ENCODE results near the gene SRBD1. TPM values are rescaled to one million over a fixed set of nuclear protein-coding genes. Genes with fewer than 3 reads are reported as not detected.

The SRBD1 gene
- total RNA-seq, 1 experiment from 2014 or later = 20.6 TPM

DNA sequence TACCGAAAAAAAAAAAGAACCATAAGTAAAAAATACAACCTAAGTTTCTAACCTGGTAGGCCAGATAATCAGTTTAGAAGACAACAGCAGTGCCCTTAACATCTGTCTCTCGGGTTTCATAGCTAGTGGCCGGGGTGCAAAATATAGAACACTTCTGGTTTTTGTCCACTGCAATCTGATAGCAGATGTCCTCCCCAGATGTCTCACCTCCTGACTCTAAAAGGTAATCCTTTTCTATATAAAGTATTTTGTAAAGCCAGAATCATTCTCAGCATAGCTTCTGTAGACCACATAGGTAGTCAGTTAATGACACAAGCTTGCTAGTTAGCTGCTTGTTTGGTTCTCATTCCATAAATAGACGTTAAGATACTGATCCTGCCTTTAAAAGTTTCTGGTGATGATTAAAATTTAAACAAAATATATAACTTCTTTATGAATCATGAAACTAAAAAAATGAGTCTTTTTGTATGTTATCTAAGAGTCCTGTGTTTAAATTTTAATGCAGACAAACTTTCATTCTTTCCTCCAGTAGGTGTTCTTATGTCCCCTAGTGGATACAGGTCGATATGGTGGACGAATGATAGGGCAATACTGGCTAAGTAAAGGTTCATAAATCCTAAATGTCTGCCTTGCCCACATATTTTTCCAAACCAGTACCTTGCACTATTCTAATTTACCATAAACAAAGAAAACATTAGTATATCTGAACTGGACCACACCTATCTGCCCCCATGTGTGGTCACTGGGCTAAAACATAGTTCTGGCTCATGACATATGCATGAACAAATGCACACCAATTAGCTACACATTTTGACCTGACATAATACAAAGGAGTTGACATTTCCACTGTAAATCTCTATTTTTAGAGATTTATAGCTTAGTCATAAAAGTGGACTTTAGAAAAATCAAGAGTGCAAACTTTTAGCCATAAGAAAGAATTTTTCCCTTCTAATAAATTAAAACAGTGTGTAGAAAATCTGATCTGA, 171.0 kb downstream of the SRBD1 start:
- no TSS peak for BruUV-seq (replicated peaks)
- H4K20me1 ChIP-seq (ENCODE audit: insufficient read depth) = 0 out of 2 replicates have a peak, but pooled peaks cover 8% of the 10 kb centered on the region
- H3K4me2 ChIP-seq (ENCODE audit: low read length) = no peak overlapping the region
- no peaks in the 10 kb centered on the region for H3K9me3 ChIP-seq (ENCODE audit: control insufficient read depth in 1 of 2, insufficient read depth in 1 of 2, low read depth in 1 of 2, low read length in 2 of 2)
- no peak overlapping the region for H3K4me3 ChIP-seq (replicated peaks in 1 of 2; ENCODE audit: low read depth in 1 of 2, low read length in 2 of 2)
- ChIA-PET CTCF (interaction anchor here (1.5 to 1.7 kb wide), 2 partner anchors 12 to 458 kb away, joined by 4 to 5 read pairs; no protein-coding TSS in a partner anchor), POLR2A (no interaction called here), RAD21 (ENCODE audit: low non-redundant PET in 1 of 2, low total read pairs in 2 of 2, uncharacterized antibody in 2 of 2, unreplicated experiment in 2 of 2) (no interaction called here)
- intact Hi-C loops (cut with micrococcal nuclease) = no loop called here
- no peak overlapping the region for H3K9ac ChIP-seq (ENCODE audit: low read length)
- H2AFZ ChIP-seq (ENCODE audit: low read depth, low read length, poor library complexity, severe bottlenecking) = no peak overlapping the region
- H3K27ac ChIP-seq (ENCODE audit: low read depth, low read length) = no peak overlapping the region
- no peaks in the 10 kb centered on the region for H3K9me2 ChIP-seq (ENCODE audit: insufficient read depth)
- no peaks in the 10 kb centered on the region for H3K4me1 ChIP-seq (ENCODE audit: control insufficient read depth in 1 of 2, insufficient read depth in 2 of 2, low read length in 2 of 2)
- DNase-seq (ENCODE audit: low read depth, low spot score) (no peak), ATAC-seq (no peak)
- TF ChIP-seq ELF1 (IDR thresholded peaks at IDR 0.05; ENCODE audit: borderline replicate concordance, low read depth) (no peak), RAD21 (IDR thresholded peaks at IDR 0.05; ENCODE audit: low read depth) (peak; percentile 43; the same call in 1 of the 2 replicates), FOSL1 (IDR thresholded peaks at IDR 0.05; ENCODE audit: low read depth) (no peak), ZNF274 (IDR thresholded peaks at IDR 0.05; ENCODE audit: low read depth, low read length) (no peak)
- TF ChIP-seq, protein P1, sequence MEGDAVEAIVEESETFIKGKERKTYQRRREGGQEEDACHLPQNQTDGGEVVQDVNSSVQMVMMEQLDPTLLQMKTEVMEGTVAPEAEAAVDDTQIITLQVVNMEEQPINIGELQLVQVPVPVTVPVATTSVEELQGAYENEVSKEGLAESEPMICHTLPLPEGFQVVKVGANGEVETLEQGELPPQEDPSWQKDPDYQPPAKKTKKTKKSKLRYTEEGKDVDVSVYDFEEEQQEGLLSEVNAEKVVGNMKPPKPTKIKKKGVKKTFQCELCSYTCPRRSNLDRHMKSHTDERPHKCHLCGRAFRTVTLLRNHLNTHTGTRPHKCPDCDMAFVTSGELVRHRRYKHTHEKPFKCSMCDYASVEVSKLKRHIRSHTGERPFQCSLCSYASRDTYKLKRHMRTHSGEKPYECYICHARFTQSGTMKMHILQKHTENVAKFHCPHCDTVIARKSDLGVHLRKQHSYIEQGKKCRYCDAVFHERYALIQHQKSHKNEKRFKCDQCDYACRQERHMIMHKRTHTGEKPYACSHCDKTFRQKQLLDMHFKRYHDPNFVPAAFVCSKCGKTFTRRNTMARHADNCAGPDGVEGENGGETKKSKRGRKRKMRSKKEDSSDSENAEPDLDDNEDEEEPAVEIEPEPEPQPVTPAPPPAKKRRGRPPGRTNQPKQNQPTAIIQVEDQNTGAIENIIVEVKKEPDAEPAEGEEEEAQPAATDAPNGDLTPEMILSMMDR (IDR thresholded peaks at IDR 0.05 in 2 of 3, conservative IDR thresholded peaks at IDR 0.05 in 1 of 3; ENCODE audit: borderline replicate concordance in 1 of 3, insufficient read depth in 1 of 3, low read depth in 2 of 3, low read length in 2 of 3) = peak in 2 of 3 experiments; percentile 21 to 34; a peak in 4 of 6 replicates
- TF ChIP-seq, protein P2, sequence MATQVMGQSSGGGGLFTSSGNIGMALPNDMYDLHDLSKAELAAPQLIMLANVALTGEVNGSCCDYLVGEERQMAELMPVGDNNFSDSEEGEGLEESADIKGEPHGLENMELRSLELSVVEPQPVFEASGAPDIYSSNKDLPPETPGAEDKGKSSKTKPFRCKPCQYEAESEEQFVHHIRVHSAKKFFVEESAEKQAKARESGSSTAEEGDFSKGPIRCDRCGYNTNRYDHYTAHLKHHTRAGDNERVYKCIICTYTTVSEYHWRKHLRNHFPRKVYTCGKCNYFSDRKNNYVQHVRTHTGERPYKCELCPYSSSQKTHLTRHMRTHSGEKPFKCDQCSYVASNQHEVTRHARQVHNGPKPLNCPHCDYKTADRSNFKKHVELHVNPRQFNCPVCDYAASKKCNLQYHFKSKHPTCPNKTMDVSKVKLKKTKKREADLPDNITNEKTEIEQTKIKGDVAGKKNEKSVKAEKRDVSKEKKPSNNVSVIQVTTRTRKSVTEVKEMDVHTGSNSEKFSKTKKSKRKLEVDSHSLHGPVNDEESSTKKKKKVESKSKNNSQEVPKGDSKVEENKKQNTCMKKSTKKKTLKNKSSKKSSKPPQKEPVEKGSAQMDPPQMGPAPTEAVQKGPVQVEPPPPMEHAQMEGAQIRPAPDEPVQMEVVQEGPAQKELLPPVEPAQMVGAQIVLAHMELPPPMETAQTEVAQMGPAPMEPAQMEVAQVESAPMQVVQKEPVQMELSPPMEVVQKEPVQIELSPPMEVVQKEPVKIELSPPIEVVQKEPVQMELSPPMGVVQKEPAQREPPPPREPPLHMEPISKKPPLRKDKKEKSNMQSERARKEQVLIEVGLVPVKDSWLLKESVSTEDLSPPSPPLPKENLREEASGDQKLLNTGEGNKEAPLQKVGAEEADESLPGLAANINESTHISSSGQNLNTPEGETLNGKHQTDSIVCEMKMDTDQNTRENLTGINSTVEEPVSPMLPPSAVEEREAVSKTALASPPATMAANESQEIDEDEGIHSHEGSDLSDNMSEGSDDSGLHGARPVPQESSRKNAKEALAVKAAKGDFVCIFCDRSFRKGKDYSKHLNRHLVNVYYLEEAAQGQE (IDR thresholded peaks at IDR 0.05; ENCODE audit: low read depth) = no peak
- H3K27me3 ChIP-seq (ENCODE audit: insufficient read depth, low read length) = no peaks in the 10 kb centered on the region
- H3K79me2 ChIP-seq (ENCODE audit: insufficient read depth, low read length) = no peaks in the 10 kb centered on the region
- H3K36me3 ChIP-seq (ENCODE audit: control insufficient read depth in 1 of 2, insufficient read depth in 2 of 2, low read length in 2 of 2) = no peaks in the 10 kb centered on the region

All from HCT116 (cell line).